GM18519 (cell line): ENCODE data around the gene HEXIM1.

Experiments used
- ATAC-seq: cut with Tn5 transposase; IDR thresholded peaks from one replicate; pipeline ENCODE4 v1.9.1; 2021; ENCODE audit warnings: mild to moderate bottlenecking, moderate library complexity; ENCODE audit not compliant: unreplicated experiment, low FRiP score

HEXIM1 gene

DNA sequence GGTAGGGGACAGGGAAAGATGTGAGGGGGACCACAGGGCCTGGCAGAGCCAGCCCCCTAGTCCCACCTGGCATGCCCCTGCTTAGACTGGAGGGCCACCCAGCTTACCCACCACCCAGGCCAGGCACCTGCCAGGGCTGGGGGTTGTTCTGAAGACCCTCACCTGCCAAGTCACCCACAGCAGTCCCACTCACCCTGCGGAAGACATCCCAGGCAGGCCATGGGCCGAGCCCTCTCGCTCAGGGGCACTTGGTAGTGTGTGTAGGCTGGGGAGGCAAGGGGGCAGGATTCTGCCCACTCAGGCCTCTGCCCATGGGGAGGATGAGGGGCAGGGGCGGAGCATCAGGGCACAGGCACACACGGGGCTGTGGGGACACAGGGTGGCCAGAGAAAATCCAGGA is 19.9 kb upstream of the HEXIM1 start:
- ATAC-seq: no peak

DNA sequence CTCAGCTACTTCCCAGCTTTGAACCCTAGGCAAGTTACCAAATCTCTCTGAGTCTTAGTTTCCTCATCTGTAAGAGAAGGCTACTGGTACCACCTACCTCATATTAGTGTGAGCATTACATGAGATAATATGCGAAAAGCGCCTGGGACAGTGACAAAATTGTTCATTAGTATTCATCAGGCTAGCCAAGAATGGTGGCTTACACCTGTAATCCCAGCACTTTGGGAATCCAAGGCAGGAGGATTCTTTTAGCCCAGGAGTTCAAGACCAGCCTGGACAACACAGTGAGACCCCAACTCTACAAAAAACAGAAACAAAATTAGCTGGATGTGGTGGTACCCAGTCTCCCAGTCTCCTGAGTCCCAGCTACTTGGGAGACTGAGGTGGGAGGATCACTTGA is 19.3 kb upstream of the HEXIM1 start:
- ATAC-seq: no peak

DNA sequence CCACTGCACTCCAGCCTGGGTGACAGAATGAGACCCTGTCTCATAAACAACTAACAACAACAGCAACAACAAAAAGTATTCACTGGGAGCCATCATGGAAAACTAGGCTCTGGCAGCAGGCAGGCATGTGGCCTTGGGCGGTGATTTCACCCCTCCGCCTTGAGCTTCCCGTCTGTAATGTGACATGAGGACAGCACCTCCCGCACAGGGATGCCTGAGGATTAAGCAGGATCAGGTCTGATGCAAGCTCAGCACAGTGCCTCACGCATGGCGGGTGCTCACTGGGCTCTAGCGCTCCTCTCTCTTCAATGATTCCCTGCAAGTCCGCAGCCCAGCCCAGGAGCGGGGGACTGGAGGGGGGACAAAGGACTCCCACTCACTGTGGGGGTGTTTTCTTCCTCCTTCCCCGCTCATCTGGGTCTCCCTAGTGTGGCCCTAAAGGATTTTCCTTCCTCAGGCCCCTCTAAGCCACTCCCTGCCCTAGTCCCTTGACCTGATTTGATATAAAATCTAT is 18.8 kb upstream of the HEXIM1 start:
- ATAC-seq: no peak

DNA sequence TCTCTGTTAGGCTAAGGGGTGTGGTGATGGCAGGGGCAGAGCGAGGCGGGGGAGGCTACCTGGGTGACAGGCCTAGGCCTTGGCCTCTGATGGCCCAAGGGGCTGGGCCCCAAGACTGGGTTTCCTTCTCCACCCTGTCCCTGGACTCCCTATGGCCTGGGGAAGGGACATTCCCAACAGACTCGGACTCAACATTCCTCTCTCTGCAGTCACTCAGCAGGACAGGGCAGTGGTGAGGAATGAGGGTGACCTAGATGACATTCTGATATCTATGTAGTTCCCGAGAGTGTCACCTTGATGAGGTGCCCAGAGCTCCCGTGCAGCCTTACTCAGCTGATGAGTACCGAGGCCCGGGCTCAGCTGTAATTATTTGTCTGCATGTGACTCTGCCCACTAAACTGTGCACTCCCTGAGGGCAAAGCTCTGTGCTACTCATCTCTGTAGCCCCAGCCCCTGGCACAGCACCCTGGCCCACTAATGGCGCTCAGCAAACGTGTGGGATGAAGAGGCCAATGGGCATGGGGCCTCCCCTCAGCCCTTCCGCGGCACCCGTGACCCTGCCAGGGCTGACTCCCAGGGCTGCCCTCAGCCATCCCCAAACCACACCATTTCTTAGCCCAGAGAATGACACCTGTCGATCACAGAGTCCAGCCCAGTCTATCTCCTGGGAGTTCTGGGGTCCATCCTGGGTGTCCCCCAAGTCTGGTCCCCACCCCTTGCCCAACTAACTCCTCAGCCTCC is 18.2 kb upstream of the HEXIM1 start:
- no peak for ATAC-seq

DNA sequence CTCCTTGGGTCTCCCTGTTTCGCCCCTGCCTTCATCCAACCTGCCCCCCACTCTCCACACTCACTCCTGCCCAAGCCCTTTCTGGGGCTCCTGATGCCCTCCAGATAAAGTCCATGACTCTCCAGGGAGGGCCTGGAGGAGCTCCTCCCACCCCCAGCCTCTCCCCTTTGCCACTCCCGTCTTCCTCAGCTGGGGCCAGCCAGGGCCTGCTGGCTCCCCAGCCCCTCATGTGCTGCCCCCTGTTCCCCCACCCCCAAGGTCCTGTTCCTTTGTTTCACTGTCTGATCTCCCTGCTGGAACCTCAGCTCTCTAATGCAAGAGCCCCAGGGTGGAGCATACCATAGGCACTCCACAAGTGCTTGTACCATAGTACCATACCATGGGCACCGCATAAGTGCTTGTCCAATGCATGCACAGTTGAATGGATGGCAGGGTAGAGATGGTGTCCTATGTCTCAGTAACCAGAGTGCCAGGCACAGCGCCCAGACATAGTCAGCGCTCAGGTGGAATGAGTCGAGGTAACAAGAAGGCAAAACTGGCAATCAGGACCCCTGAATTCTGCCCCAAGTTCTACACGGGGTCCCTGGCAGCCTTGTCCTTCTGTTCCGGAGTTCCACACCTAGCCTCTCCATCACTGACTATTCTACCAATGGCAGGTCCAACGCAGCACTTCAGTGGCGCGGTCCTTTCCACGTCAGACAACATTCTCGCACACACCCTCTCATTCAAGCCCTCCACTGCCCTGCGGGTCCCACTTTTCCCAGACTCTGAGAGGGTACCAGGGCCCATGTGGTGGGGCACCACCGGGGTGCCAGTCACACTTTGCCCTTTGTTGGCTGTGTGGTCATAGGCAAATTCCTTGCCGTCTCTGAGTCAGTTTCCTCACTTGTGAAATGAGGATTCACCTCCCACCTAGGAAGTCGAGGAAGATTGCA is 17.3 kb upstream of the HEXIM1 start:
- ATAC-seq: no peak

DNA sequence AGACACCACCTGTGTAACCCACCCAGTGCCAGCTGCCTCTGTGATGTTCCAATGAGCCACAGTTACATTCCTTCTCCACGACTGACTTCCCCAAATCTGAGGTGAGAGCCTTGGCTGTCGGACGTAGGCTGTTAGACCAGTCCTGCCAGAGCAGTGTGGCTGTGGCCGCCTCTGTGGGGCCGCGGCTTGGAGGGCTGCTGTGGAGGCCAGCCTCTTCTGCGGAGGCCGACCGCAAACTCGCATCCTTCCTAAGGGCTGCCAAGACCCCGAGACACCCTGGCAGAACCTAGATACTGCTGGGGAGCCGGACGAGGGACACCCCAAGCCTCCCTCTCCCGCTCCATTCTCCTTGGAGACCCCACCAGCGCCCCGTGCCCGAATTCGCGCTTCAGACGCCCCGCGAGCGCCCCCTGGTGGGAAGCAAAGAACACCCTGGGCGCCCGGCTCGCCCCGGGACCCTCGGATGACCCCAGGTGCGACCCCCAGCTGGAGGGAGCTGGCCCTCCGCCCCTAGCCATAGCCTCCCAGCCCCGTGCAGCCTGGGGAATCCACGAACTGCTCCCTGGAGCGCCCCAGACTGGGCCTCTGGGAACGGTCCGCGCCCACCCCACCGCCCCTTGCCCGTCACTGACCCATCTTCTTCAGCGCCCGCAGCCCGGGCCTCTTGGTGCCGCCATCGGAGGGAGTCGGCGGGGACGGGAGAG is 16.5 kb upstream of the HEXIM1 start:
- no peak for ATAC-seq

DNA sequence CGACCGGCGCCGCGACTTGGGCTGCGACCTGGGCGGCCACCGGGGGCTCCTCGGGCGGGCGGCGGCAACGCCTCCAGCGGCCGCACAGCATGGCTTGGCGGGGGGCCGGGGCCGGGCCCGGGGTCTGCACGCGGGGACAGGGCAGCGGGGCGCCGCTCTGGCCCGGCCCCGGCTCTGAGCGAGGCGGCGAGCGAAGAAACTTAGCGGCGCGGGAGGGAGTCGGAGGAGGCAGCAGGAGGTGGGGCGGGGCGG is 16.0 kb upstream of the HEXIM1 start, which contains the start of gene PLCD3:
Gene PLCD3 (minus strand): TSS at position 196 of the 252 bp plus-strand sequence. CDS start 105 bp downstream, at position 91.
- ATAC-seq: no peak

DNA sequence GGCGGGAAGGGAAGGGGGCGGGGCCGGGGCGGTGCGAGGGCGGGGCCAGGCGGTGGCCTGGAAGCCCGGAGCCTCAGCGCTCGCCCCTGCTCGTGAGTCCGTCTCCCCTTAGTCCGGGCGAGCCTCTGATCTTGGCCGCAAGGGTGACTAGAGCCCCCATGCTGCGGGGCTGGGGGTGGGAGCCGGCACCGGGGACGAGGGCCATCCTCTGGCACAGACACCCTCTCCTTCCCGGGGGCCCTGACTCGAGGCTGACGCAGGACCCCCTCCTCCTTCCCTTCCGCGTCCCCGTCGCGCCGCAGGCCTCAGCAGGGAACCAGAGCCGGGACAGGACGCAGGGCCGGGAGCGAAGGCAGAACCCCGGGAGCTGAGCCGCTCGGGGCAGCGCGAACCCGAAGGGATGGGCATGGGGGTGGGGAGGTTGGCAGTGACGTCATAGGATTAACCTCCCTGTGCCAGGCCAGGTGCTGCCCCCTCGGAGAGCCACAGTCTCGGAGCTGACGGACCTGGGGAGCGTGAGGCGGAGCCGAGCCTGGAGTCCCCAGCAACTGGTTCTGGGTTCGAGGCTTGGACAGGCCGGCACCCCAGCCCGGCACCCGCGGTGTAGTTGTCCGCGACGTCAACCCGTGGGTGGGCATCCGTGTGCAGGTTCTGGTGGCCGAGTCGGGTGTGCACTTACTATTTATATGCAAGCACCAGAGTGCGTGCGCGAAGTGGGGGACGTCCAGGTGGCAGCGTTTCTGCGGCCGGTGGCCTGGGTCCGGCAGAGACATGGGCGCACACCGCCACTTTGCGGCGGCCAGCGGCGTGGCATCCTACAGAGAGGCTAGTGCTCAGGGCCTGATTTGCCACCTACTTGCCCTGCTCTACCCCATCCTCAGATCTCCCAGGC is 15.5 kb upstream of the HEXIM1 start:
- ATAC-seq: no peak

DNA sequence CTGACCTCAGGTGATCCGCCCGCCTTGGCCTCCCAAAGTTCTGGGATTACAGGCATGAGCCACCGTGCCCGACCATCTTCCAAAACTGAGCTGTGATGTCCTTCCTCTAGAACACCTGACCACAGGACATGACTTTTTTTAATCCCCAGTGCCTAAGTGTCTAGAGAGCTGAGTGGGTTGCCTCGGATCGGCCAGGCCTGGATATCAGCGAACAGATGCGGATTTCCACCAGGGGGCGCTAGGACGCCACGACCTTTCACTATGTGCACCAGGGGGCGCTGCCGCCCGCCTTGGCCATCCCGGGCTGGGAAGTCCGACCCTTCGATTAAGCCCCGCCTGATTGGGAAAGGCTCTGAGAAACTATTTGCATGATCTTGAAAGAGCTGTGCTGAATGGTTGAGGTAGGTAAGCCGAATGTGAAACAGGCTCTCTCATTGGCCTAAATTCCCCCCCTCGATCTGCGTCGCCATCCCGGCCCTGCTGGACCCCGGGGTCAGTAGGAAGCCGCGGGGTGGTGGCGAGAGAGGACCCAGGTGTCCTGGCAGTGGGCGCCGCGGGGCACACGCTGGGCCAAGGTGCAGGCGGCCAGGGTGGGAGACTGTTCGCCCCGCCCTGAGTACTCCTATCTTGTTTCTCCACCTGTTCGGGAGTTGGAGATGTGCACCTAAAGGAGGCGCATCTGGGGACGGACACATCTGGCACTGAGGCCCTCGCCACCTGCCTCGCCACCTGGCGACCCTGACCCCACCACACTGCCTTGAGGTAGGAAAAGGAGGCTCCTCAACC is 12.9 kb upstream of the HEXIM1 start, which contains the start of gene ACBD4:
Gene ACBD4 (plus strand): TSS at position 496 of the 786 bp plus-strand sequence. CDS start 458 bp downstream, outside the sequence.
- peak; percentile 62 for ATAC-seq

DNA sequence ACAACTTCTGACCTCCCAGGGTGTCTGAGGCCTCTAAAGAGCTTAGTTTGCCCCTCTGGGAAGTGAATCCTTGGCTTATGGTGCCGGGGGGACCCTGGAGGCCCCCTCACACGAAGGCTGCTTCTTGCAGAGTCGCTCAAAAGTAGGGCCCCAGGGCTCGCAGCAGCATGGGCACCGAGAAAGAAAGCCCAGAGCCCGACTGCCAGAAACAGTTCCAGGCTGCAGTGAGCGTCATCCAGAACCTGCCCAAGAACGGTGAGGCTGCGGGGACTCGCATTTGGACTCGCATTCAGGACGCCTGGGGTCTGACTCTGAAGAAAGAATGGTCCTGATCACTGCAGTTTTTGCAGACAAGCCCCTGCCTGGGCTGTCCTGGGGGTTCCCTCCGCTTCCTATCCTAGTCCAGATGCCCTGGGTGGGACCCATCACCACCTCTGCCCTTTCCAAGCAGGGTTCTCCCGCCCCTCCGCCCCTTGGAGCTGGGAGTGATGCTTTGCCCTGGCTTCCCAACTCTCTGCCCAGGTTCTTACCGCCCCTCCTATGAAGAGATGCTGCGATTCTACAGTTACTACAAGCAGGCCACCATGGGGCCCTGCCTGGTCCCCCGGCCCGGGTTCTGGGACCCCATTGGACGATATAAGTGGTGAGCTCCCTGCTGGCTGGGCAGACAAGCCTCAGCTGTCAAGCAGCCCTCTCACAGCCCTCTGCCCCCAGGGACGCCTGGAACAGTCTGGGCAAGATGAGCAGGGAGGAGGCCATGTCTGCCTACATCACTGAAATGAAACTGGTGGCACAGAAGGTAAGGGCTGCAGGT is 12.1 kb upstream of the HEXIM1 start:
- ATAC-seq: no peak

DNA sequence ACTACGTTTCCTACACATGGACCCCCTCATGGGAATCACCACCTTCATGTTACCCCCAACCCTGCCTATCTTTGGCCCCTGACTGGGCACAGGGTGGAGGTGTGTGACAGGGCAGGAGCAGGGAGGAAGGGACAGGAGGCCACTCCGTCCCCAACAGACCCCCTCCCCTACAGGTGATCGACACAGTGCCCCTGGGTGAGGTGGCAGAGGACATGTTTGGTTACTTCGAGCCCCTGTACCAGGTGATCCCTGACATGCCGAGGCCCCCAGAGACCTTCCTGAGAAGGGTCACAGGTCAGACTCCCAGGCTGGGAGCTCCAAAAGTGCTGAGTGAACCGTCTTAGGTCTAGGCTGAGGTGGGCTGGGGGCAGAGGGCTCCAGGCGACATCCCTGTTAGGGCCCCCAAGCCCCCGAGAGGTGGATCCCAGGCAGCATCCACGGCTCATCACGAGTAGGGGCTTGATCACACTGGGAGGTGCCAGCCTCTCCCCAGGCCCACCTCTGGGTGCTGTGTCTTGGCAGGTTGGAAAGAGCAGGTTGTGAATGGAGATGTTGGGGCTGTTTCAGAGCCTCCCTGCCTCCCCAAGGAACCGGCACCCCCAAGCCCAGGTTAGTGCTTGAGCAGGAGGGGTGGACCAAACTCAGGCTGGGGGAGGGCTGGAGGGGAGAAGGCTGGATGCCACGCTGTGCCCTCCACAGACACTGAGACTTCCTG is 11.3 kb upstream of the HEXIM1 start:
- no peak for ATAC-seq

DNA sequence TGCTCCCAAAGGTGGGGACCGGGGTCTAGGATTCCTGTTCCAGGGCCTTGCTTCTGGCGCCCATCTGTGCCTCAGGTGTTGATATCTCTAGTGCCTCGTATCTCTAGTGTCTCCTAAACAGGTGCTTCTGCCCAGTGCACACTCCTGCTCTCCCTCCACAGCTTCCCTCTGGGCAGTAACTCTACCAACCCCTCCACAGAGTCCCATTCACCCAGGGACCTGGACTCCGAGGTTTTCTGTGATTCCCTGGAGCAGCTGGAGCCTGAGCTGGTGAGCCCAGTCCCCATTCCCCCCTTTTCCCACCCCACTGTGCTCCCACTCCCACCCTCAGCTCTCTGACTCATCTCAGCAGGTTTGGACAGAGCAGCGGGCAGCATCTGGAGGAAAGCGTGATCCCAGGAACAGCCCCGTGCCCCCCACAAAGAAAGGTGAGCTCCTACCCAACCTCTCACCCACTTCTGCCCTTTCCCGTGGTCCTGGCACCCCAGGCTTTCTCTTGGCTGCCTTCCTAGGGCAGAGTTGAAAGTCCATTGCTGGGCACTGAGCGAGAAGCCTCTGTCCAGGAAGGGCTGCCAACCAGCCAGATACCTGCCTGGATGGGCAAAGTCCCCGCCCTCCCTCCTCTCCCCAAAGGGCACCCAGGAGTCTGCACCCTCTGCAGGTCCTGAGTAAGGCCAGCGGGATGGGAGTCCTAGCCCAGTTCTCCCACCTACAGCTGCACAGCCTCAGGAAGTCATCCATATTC is 10.5 kb upstream of the HEXIM1 start:
- no peak for ATAC-seq

DNA sequence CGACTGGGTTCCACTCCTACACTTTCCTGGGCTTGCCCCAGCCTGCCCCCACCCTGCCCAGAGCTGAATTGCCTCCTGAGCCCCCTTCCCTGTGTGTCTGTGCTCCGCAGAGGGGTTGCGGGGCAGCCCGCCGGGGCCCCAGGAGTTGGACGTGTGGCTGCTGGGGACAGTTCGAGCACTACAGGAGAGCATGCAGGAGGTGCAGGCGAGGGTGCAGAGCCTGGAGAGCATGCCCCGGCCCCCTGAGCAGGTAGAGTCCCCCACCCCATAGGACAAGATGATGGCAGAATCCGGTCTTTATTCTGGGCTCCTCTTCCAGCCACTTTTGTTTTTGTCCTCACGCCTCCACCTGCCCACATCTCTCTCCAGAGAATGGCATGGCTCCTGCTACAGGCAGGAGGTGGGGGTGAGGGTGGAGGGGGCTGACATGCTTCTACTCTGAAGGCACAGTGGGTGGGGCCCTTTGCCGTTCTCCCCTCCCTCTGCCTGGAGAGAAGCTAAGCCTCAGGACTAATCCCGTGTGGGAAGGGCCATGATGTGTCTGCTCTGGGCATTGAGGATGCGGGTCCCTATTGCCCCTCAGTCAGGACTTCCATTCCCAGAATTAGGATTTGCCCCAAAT is 9.3 kb upstream of the HEXIM1 start:
- ATAC-seq: no peak

DNA sequence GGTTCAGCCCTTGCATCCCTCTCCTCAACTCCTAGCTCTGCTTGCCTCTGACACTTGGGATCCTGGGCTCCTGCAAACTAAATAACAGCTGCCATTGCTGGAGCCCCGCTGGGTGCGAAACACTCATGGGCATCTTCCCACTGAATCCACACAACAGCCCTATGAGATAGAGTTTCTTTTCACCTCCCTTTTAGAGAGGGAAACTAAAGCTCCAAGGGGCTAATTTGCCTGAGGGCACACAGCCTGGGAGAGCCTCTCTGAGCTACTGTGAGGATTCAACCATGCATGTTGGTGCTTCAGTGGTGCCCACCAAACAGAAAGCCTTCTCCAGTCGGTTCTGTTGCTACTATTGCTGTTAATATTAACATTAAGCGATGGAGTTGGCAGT is 8.7 kb upstream of the HEXIM1 start:
- ATAC-seq: no peak

DNA sequence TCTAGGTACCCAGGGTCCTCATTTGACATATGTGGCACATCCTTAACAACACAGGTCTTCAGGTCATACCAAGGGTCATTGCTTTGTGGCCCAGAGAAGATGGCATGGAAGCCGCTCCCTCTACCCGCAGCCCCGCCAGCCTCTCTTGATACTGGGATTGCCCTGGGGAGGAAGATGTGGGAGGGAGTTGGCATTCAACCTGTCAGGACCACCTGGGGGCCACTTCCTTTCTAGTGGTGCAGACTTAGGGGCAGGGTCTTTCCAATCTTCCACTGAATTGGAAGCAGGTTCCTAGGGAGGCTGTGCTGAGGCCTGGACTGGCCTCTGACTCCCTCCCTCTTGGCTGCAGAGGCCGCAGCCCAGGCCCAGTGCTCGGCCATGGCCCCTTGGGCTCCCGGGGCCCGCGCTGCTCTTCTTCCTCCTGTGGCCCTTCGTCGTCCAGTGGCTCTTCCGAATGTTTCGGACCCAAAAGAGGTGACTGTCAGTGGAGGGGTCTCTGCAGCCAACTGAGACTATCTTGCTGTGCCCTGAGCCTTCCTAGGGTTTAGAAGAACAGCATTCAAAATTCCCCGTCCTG is 5.1 kb upstream of the HEXIM1 start:
- no peak for ATAC-seq

DNA sequence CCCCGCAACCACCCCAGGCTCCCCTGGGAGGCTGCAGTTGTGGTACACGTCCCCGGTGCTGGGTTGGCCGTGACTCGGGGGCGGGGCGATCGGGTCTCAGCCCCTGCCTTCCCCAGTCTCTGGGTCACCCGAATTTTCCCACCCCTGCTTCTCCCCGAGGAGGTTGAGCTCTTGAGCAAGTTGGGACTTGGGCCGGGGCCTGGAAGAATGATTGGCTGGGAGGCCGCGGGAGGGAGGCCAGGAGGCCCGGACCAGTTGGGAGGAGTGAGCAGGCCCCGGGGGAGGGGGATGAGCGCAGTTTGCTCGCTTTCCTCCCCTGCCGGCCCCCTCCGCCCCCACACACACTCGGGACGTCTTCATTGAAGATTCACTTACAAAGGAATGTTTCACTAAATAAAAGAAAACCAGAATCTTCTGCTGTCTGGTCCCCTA is 4.5 kb upstream of the HEXIM1 start:
- ATAC-seq: no peak
